ENCODE results near the gene TSPEAR. TPM values are rescaled to one million over a fixed set of nuclear protein-coding genes. Genes with fewer than 3 reads are reported as not detected.

TSPEAR gene
- total and polyA plus RNA-seq, 2 of the 13 experiments (the other 11 are each of a cell fraction or from before 2014, with no cell fraction given): 0.07 to 0.32 TPM

- TF ChIP-seq REST (IDR thresholded peaks at IDR 0.05; ENCODE audit: borderline replicate concordance in 1 of 2, low read depth in 1 of 2, low read length in 2 of 2): peak in 1 of 2 experiments; percentile 39; a peak in 1 of 4 replicates
- TF ChIP-seq ZNF292 (CRISPR knock-in tag; IDR thresholded peaks at IDR 0.05; ENCODE audit: borderline replicate concordance, low read depth): peak; percentile 24
- TF ChIP-seq TMF1 (CRISPR knock-in tag; IDR thresholded peaks at IDR 0.05; ENCODE audit: low read depth): no peak
- peak; percentile 59; the same call in 1 of the 2 replicates for TF ChIP-seq ZBTB7B (CRISPR knock-in tag; IDR thresholded peaks at IDR 0.05)
- TF ChIP-seq CSRNP2 (CRISPR knock-in tag; conservative IDR thresholded peaks at IDR 0.05; ENCODE audit: low read depth): no peak
- TF ChIP-seq ZNF510 (CRISPR knock-in tag; IDR thresholded peaks at IDR 0.05; ENCODE audit: low read depth): no peak
- no peak for TF ChIP-seq ZNF605 (CRISPR knock-in tag; IDR thresholded peaks at IDR 0.05)
- TF ChIP-seq FOSL2 (CRISPR knock-in tag; IDR thresholded peaks at IDR 0.05): peak; percentile 26; the same call in 1 of the 2 replicates
- no peak for TF ChIP-seq CTCF (CRISPR knock-in tag; IDR thresholded peaks at IDR 0.05)
- no peak for TF ChIP-seq ZNF850 (CRISPR knock-in tag; conservative IDR thresholded peaks at IDR 0.05)
- TF ChIP-seq ZKSCAN8 (CRISPR knock-in tag; IDR thresholded peaks at IDR 0.05; ENCODE audit: borderline replicate concordance): no peak
- no peak for TF ChIP-seq FOXK2 (IDR thresholded peaks at IDR 0.05)
- no peak for TF ChIP-seq ZKSCAN1 (IDR thresholded peaks at IDR 0.05; ENCODE audit: low read length)
- TF ChIP-seq NRL (CRISPR knock-in tag; IDR thresholded peaks at IDR 0.05; ENCODE audit: borderline replicate concordance): no peak
- TF ChIP-seq ZBTB42 (CRISPR knock-in tag; IDR thresholded peaks at IDR 0.05): no peak
- TF ChIP-seq ELK4 (CRISPR knock-in tag; IDR thresholded peaks at IDR 0.05; ENCODE audit: borderline replicate concordance): no peak
- TF ChIP-seq ZNF343 (CRISPR knock-in tag; IDR thresholded peaks at IDR 0.05): no peak
- no peak for TF ChIP-seq HNRNPK (IDR thresholded peaks at IDR 0.05; ENCODE audit: low read depth, low read length, poor library complexity, severe bottlenecking)
- no peak for TF ChIP-seq HIC2 (CRISPR knock-in tag; IDR thresholded peaks at IDR 0.05; ENCODE audit: low read depth)
- TF ChIP-seq ZNF331 (CRISPR knock-in tag; IDR thresholded peaks at IDR 0.05): no peak; the same call in 1 of the 2 replicates
Measured at GRCh38 chr21:44482581-44483287, 228.6 kb downstream of the TSPEAR start (continued).
